Central memory CD8-positive, alpha-beta T cell (primary cell): ENCODE measurements around the gene AGMO.

Source experiments
- ATAC-seq: fragments of 150-1000 bp; cut with Tn5 transposase; replicated peaks from 2 replicates; pipeline ENCODE4 v1.10.0; 2022; ENCODE audit warnings: mild to moderate bottlenecking, moderate FRiP score, moderate number of reproducible peaks; ENCODE audit not compliant: poor library complexity, severe bottlenecking; ENCODE audit errors: extremely low read depth
- DNase-seq, 2 donors: peaks; one replicate each; pipeline ENCODE4 v3.0.0; 2021; ENCODE audit warnings: low spot score in 2 of 2
- H3K27ac Mint-ChIP-seq: one replicate; pipeline ENCODE4 v1.8.0; 2022; ENCODE audit warnings: low read depth, mild to moderate bottlenecking, moderate library complexity, mixed read lengths
- H3K27me3 Mint-ChIP-seq: one replicate; pipeline ENCODE4 v1.8.0; 2022; ENCODE audit warnings: mixed read lengths
- H3K36me3 Mint-ChIP-seq: one replicate; pipeline ENCODE4 v1.8.0; 2022; ENCODE audit warnings: mild to moderate bottlenecking, moderate library complexity, mixed read lengths; ENCODE audit not compliant: insufficient read depth
- H3K4me1 Mint-ChIP-seq: one replicate; pipeline ENCODE4 v1.8.0; 2022; ENCODE audit warnings: mixed read lengths
- H3K4me3 Mint-ChIP-seq: one replicate; pipeline ENCODE4 v1.8.0; 2022; ENCODE audit warnings: mild to moderate bottlenecking, moderate library complexity, mixed read lengths
- H3K9me3 Mint-ChIP-seq: one replicate; pipeline ENCODE4 v1.8.0; 2022; ENCODE audit warnings: mixed read lengths

Gene AGMO

GRCh38 chr7:15396210-15397158 is 165.3 kb downstream of the AGMO start:
- no peak overlapping the region for H3K4me3 Mint-ChIP-seq
- no peaks in the 10 kb centered on the region for H3K36me3 Mint-ChIP-seq
- H3K27me3 Mint-ChIP-seq = no peaks in the 10 kb centered on the region
- H3K9me3 Mint-ChIP-seq = peaks cover 13% of the 10 kb centered on the region
- no peak overlapping the region for H3K27ac Mint-ChIP-seq
- no peak for ATAC-seq
- H3K4me1 Mint-ChIP-seq = no peaks in the 10 kb centered on the region
- no peak for DNase-seq

DNA sequence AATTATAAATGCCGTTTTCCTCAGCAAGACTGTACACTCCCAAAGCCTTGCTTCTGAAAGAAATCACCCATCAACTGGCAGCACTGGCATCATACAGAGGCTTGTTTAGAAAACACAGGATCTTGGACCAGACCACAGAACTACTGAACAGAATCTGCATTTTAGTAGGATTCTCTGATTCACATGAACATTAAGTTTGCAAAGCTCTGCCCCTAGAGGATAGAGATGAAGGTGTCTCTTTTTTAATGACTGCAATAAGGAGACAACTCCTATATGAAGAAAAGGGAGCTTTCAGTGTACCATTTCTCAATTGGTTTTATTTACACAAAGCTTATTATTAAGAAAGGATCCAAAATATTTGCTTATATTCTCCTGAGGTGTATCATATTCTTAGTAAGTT is 172.7 kb downstream of the AGMO start:
- Mint-ChIP-seq H3K27ac (no peak overlapping the region), H3K4me3 (no peak overlapping the region), H3K4me1 (no peaks in the 10 kb centered on the region), H3K36me3 (no peaks in the 10 kb centered on the region), H3K27me3 (no peaks in the 10 kb centered on the region), H3K9me3 (no peaks in the 10 kb centered on the region)
- no peak for DNase-seq
- ATAC-seq = no peak

DNA sequence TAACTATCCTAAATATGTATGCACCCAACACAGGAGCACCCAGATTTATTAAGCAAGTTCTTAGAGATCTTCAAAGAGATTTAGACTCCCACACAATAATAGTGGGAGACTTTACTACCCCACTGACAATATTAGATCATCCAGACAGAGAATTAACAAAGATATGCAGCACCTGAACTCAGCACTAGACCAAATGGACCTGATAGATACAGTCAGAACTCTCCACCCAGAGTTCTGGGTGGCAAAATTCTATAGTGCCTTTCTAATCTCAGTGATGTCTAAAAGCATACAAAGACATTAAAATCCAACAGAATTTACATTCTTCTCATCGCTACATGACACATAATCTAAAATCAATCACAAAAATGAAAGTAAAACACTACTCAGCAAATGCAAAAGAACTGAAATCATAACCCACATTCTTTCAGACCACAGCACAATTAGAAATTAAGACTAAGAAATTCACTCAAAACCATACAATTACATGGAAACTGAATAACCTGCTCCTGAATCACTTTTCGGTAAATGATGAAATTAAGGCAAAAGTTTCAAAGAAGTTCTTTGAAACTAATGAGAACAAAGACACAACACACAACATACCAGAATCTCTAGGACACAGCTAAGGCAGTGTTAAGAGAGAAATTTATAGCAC is 183.2 kb downstream of the AGMO start:
- Mint-ChIP-seq H3K27me3 (no peaks in the 10 kb centered on the region), H3K4me1 (no peaks in the 10 kb centered on the region), H3K9me3 (peaks cover 7% of the 10 kb centered on the region), H3K4me3 (no peak overlapping the region), H3K27ac (no peak overlapping the region), H3K36me3 (no peaks in the 10 kb centered on the region)
- ATAC-seq = no peak
- DNase-seq = no peak

- Mint-ChIP-seq H3K9me3 (peaks cover 7% of the 10 kb centered on the region), H3K27ac (no peak overlapping the region), H3K4me1 (no peaks in the 10 kb centered on the region), H3K36me3 (no peaks in the 10 kb centered on the region), H3K4me3 (no peak overlapping the region), H3K27me3 (no peaks in the 10 kb centered on the region)
- no peak for DNase-seq
- ATAC-seq = no peak
Observed at GRCh38 chr7:15376600-15376999, 185.2 kb downstream of the AGMO start.

DNA sequence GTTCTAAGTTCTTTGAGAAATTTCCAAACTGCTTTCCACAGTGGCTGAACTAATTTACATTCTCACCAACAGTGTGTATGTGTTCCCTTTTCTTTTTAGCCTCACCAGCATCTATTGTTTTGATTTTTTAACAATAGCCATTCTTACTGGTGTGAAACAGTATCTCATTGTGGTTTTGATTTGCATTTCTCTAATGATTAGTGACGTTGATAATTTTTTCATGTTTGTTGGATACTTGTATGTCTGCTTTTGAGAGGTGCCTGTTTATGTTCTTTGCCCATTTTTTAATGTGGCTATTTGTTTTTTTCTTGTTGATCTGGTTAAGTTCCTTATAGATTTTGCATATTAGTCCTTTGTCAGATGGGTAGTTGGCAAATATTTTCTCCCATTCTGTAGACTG is 191.4 kb downstream of the AGMO start:
- H3K4me3 Mint-ChIP-seq = no peak overlapping the region
- peaks cover 6% of the 10 kb centered on the region for H3K9me3 Mint-ChIP-seq
- H3K27me3 Mint-ChIP-seq = no peaks in the 10 kb centered on the region
- no peaks in the 10 kb centered on the region for H3K36me3 Mint-ChIP-seq
- no peak for DNase-seq
- no peak for ATAC-seq
- no peaks in the 10 kb centered on the region for H3K4me1 Mint-ChIP-seq
- H3K27ac Mint-ChIP-seq = no peak overlapping the region

DNA sequence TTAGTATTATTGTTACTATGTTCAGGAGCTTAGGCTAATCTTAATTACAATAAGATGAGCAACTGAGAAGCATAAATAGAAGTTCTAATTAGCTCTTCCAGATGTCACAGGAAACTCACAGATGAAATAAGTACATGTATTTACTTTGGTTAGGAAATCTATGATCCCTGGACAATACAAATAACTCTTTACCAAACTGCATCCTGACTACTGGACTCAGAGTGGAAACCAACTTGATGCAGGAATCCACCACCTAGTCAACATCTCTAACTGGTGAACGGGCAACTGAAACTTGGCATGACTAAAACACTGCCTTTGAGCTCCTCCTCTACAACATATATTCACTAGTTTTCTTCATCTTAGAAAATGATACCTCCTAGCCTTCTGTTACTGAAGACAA is 193.2 kb downstream of the AGMO start:
- no peak for ATAC-seq
- Mint-ChIP-seq H3K27ac (no peak overlapping the region), H3K27me3 (no peaks in the 10 kb centered on the region), H3K9me3 (peaks cover 12% of the 10 kb centered on the region), H3K4me1 (no peaks in the 10 kb centered on the region), H3K36me3 (no peaks in the 10 kb centered on the region), H3K4me3 (no peak overlapping the region)
- no peak for DNase-seq

DNA sequence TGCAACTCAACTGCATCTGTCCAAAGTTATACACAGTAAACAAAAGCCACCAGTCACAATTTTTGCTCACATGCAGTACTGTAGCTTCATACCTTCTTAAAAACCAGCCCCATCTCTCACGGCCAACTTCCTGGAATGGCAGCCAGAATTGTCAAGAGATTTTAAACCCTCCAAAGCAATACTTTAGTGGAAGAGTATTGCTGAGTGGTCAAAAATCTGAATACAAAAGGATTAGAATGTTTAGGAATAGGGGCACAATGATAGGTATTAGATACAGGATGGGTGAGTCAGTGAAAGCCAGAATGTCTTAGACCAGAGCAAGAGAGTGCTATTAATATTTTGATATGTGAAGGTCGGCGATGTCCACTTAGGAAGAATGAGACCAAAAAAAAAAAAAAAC is 193.9 kb downstream of the AGMO start:
- no peak for ATAC-seq
- H3K4me1 Mint-ChIP-seq = no peaks in the 10 kb centered on the region
- H3K36me3 Mint-ChIP-seq = no peaks in the 10 kb centered on the region

DNA sequence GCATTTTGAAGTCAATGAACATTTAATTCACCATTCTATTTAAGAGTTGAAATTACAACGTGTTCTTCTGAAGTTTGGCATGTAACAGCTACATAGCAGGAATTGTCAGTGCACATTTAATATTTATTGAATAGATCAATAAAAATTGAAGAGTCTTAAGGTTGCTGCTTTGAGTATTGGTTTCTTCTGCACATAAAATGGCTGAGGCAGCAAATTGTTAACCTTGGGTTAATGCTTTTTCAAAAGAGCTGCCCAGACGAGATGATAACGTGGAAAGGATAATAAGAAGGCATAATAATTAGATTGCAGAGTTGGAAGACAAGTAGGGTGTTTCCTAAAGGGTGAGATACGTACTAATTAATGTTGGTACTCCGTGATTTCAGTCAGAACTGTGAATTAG is 203.7 kb downstream of the AGMO start:
- H3K36me3 Mint-ChIP-seq = peaks cover 2% of the 10 kb centered on the region
- ATAC-seq = no peak
- no peaks in the 10 kb centered on the region for H3K4me1 Mint-ChIP-seq
- DNase-seq = no peak
- no peaks in the 10 kb centered on the region for H3K27me3 Mint-ChIP-seq
- H3K27ac Mint-ChIP-seq = no peak overlapping the region
- no peaks in the 10 kb centered on the region for H3K9me3 Mint-ChIP-seq
- H3K4me3 Mint-ChIP-seq = no peak overlapping the region

More for the DNA sequence above, 193.9 kb downstream of the AGMO start:
- H3K27me3 Mint-ChIP-seq = no peaks in the 10 kb centered on the region
- H3K27ac Mint-ChIP-seq = no peak overlapping the region
- H3K4me3 Mint-ChIP-seq = no peak overlapping the region
- DNase-seq = no peak
- H3K9me3 Mint-ChIP-seq = peaks cover 12% of the 10 kb centered on the region

DNA sequence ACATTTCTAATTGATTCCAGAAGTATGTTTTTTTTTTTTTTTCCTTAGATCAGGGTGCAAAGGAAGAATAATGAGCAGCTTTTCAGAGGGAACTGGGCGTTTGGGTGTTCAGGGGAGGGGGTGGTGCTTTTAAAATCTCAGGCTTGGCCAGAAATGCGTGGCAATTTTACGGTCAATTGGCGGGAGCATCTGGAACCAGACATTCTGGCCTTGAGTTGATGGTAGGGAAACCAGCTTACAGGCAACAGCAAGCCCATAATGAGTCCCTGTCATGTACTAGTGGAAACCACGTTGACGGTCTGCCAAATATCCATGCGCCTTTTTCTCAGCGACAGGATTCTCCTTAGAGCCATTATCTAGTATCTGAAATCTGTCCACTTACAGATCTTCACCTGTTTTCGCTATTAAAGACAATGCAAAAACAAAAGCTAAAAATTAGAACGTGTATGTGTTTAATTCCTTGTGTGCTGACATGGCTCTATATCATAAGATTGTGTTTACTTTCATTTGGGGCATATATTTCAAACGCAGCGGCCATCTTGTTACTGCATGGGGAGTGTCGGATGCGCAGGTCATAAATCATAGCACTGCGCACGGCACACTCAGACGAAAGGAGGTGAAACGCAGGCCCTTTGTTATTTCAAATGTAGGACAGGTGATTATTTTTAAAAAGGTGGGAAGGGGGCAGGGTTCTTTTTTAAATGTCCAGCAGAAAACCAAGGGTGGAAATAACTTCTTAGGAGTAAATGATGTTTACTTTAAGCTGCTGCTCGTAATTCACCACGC is 209.2 kb downstream of the AGMO start:
- DNase-seq (no peak), ATAC-seq (no peak)
- H3K36me3 Mint-ChIP-seq = peaks cover 2% of the 10 kb centered on the region
- H3K4me1 Mint-ChIP-seq = no peaks in the 10 kb centered on the region
- H3K4me3 Mint-ChIP-seq = no peak overlapping the region
- H3K9me3 Mint-ChIP-seq = peaks cover 13% of the 10 kb centered on the region
- no peaks in the 10 kb centered on the region for H3K27me3 Mint-ChIP-seq
- H3K27ac Mint-ChIP-seq = no peak overlapping the region

DNA sequence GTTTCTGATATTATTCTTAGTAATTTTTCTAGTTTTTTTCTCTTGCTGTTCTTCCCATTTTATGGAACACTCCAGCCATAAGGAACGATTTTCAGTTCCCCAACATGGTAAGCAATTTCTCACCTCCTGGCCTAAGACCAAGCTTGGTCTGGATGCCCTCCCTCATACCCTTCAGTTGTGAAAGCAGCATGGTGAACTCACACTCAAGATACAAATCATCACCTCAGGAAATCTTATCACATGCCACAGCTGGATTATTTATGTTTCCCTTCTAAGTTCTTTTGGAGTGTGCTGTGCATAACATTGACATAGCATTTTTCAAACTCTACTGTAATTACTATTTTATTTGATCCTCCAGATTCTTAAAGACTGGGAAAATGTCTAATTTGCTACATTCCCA is 216.6 kb downstream of the AGMO start:
- peaks cover 10% of the 10 kb centered on the region for H3K9me3 Mint-ChIP-seq
- H3K4me1 Mint-ChIP-seq = no peaks in the 10 kb centered on the region
- no peak overlapping the region for H3K4me3 Mint-ChIP-seq
- ATAC-seq (no peak), DNase-seq (no peak)
- H3K27ac Mint-ChIP-seq = no peak overlapping the region
- H3K36me3 Mint-ChIP-seq = no peaks in the 10 kb centered on the region
- no peaks in the 10 kb centered on the region for H3K27me3 Mint-ChIP-seq

DNA sequence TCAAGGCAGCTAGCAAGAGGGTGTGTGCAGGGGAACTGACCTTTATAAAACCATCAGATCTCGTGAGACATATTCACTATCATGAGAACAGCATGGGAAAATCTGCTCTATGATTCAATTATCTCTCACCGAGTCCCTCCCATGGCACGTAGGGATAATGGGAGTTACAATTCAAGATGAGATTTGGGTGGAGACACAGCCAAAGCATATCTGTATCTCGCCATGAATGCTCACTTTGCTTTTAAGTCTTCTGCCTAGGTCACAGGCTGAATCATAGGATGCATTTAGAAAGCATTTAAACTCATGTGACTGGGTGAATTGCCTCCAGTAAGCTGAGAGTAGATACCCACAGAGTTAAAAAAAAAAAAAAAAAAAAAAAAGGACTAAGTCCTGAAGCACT is 220.0 kb downstream of the AGMO start:
- Mint-ChIP-seq H3K27me3 (no peaks in the 10 kb centered on the region), H3K9me3 (peaks cover 6% of the 10 kb centered on the region), H3K36me3 (no peaks in the 10 kb centered on the region), H3K4me1 (no peaks in the 10 kb centered on the region), H3K27ac (no peak overlapping the region), H3K4me3 (no peak overlapping the region)
- ATAC-seq = no peak
- no peak for DNase-seq

DNA sequence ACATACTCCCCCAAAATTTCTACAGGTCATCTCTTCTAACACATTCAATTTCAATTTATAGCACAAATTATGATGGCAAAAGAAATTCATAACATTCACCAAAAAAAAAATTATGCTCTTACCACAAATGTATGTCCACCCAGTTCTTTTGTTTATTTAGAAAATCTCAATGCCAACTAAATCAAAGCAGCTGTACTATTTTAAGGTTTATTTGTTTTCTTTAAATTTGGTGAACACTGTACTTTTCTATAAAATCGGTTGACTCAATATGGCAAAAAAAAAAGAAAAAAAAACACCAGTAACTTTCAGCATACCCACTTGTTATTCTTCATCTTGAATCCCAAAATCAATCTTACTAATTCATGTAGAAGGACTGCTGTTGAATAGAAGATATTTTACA is 225.7 kb downstream of the AGMO start:
- Mint-ChIP-seq H3K9me3 (no peaks in the 10 kb centered on the region), H3K36me3 (no peaks in the 10 kb centered on the region), H3K27ac (no peak overlapping the region), H3K4me3 (no peak overlapping the region), H3K27me3 (no peaks in the 10 kb centered on the region), H3K4me1 (no peaks in the 10 kb centered on the region)
- ATAC-seq (no peak), DNase-seq (no peak)
